ENCODE results near the gene ACADM. TPM values are rescaled to one million over a fixed set of nuclear protein-coding genes. Genes with fewer than 3 reads are reported as not detected.

ACADM gene
- total RNA-seq, 4 donors from 2014 or later = 59.4 to 191 (median 98.8) TPM

- Histone ChIP-seq H3K27ac (peak overlapping the region; percentile 32 to 93 (median 90)), H3K27me3 (no peaks in the 10 kb centered on the region), H3K4me3 (peak overlapping the region in 2 of 4 donors; percentile 78 to 80), H3K4me1 (peaks cover 0 to 10% (median 0%) of the 10 kb centered on the region in 4 donors), H3K36me3 (no peaks in the 10 kb centered on the region), H3K9me3 (no peaks in the 10 kb centered on the region)
- TF ChIP-seq CTCF (IDR thresholded peaks at IDR 0.05) (peak in 2 of 6 experiments; percentile 24 to 26), POLR2A (IDR thresholded peaks at IDR 0.05) (peak in 1 of 2 donors; percentile 31)
- peak; percentile 27 to 78 (median 76) for DNase-seq
Measured at GRCh38 chr1:75725861-75726361, 1.4 kb downstream of the ACADM start.

GRCh38 chr1:75727571-75727970, 3.1 kb downstream of the ACADM start:
- Histone ChIP-seq H3K27me3 (no peaks in the 10 kb centered on the region), H3K4me3 (no peak overlapping the region), H3K36me3 (no peaks in the 10 kb centered on the region), H3K4me1 (peaks cover 0 to 10% (median 0%) of the 10 kb centered on the region in 4 donors), H3K9me3 (no peaks in the 10 kb centered on the region), H3K27ac (peak overlapping the region in 1 of 4 donors; percentile 32)
- DNase-seq = no peak
- TF ChIP-seq POLR2A (IDR thresholded peaks at IDR 0.05) (no peak), CTCF (IDR thresholded peaks at IDR 0.05) (no peak)

GRCh38 chr1:75730432-75730831, 5.9 kb downstream of the ACADM start:
- no peak overlapping the region for H3K4me3 ChIP-seq
- H3K4me1 ChIP-seq = peaks cover 0 to 9% (median 0%) of the 10 kb centered on the region in 4 donors
- no peak overlapping the region for H3K27ac ChIP-seq
- no peak for TF ChIP-seq POLR2A (IDR thresholded peaks at IDR 0.05)
- TF ChIP-seq CTCF (IDR thresholded peaks at IDR 0.05) = no peak
- H3K27me3 ChIP-seq = no peaks in the 10 kb centered on the region
- no peaks in the 10 kb centered on the region for H3K9me3 ChIP-seq
- DNase-seq = no peak
- peaks cover 0 to 25% (median 0%) of the 10 kb centered on the region in 3 donors for H3K36me3 ChIP-seq

GRCh38 chr1:75731881-75732280, 7.4 kb downstream of the ACADM start:
- Histone ChIP-seq H3K27me3 (no peaks in the 10 kb centered on the region), H3K27ac (no peak overlapping the region), H3K9me3 (no peaks in the 10 kb centered on the region), H3K36me3 (peaks cover 0 to 36% (median 0%) of the 10 kb centered on the region in 3 donors), H3K4me3 (no peak overlapping the region), H3K4me1 (no peaks in the 10 kb centered on the region)
- no peak for DNase-seq
- no peak for TF ChIP-seq POLR2A (IDR thresholded peaks at IDR 0.05)
- TF ChIP-seq CTCF (IDR thresholded peaks at IDR 0.05) = no peak

- H3K36me3 ChIP-seq = peaks cover 0 to 42% (median 0%) of the 10 kb centered on the region in 3 donors
- no peak overlapping the region for H3K27ac ChIP-seq
- no peaks in the 10 kb centered on the region for H3K9me3 ChIP-seq
- H3K27me3 ChIP-seq = no peaks in the 10 kb centered on the region
- H3K4me3 ChIP-seq = no peak overlapping the region
- DNase-seq = no peak
- no peaks in the 10 kb centered on the region for H3K4me1 ChIP-seq
- TF ChIP-seq CTCF (IDR thresholded peaks at IDR 0.05) (no peak), POLR2A (IDR thresholded peaks at IDR 0.05) (no peak)
Measured at GRCh38 chr1:75732703-75733102, 8.2 kb downstream of the ACADM start.
